MM.1S (cell line): Measurements from ENCODE around the gene SUZ12.
"Not testable (repeated sequence)": the region's sequence is repeated elsewhere in the genome, so short reads cannot be mapped to it uniquely, and the experiment has no call there.

ENCODE experiments used
- DNase-seq: peaks from one replicate; pipeline ENCODE4 v3.0.0-alpha.2; 2015
- H2AFZ ChIP-seq: fragments of 300-600 bp; sonication (generic); 2 replicates; pipeline ENCODE4 v1.6.0; 2016; ENCODE audit warnings: antibody characterized with exemption, low read length
- H3F3A ChIP-seq: fragments of 300-600 bp; sonication (generic); 2 replicates; pipeline ENCODE4 v1.6.1; 2016; ENCODE audit warnings: mild to moderate bottlenecking, antibody characterized with exemption, low read length, moderate library complexity, mixed read lengths; ENCODE audit not compliant: insufficient read depth
- H3K27ac ChIP-seq: fragments of 300-600 bp; sonication (generic); 2 replicates; pipeline ENCODE4 v1.5.1; 2016; ENCODE audit warnings: mild to moderate bottlenecking, low read length
- H3K27me3 ChIP-seq: fragments of 300-600 bp; sonication (generic); replicated peaks from 2 replicates; pipeline ENCODE4 v1.6.0; 2016; ENCODE audit warnings: low read length; ENCODE audit not compliant: insufficient read depth
- H3K36me3 ChIP-seq: fragments of 300-600 bp; sonication (generic); replicated peaks from 2 replicates; pipeline ENCODE4 v1.6.1; 2016; ENCODE audit warnings: mild to moderate bottlenecking, low read length, mixed read lengths; ENCODE audit not compliant: insufficient read depth
- H3K4me1 ChIP-seq: fragments of 300-600 bp; sonication (generic); 2 replicates; pipeline ENCODE4 v1.6.1; 2016; ENCODE audit warnings: low read length, mixed read lengths
- H3K4me2 ChIP-seq: fragments of 300-600 bp; sonication (generic); 2 replicates; pipeline ENCODE4 v1.6.0; 2016; ENCODE audit warnings: low read depth, low read length
- H3K4me3 ChIP-seq: fragments of 300-600 bp; sonication (generic); 2 replicates; pipeline ENCODE4 v1.5.1; 2016; ENCODE audit warnings: low read length, mixed read lengths
- H3K79me2 ChIP-seq: fragments of 300-600 bp; sonication (generic); 2 replicates; pipeline ENCODE4 v1.6.1; 2016; ENCODE audit warnings: mixed run types, low read length, mixed read lengths
- H3K9ac ChIP-seq: fragments of 300-600 bp; sonication (generic); 2 replicates; pipeline ENCODE4 v1.6.1; 2016; ENCODE audit warnings: low read length, mixed read lengths
- H3K9me2 ChIP-seq: fragments of 300-600 bp; sonication (generic); replicated peaks from 2 replicates; pipeline ENCODE4 v1.6.1; 2016; ENCODE audit warnings: mild to moderate bottlenecking, low read length, mixed read lengths; ENCODE audit not compliant: insufficient read depth
- H3K9me3 ChIP-seq: fragments of 300-600 bp; sonication (generic); replicated peaks from 2 replicates; pipeline ENCODE4 v1.6.1; 2016; ENCODE audit warnings: mild to moderate bottlenecking, low read length, mixed read lengths; ENCODE audit not compliant: insufficient read depth
- H4K20me1 ChIP-seq: fragments of 300-600 bp; sonication (generic); 2 replicates; pipeline ENCODE4 v1.6.1; 2016; ENCODE audit warnings: mild to moderate bottlenecking, low read length, moderate library complexity, mixed read lengths; ENCODE audit not compliant: insufficient read depth
- EZH2 ChIP-seq: fragments of 300-600 bp; sonication (generic); optimal IDR thresholded peaks from 2 replicates; pipeline ENCODE3; 2017; ENCODE audit warnings: low read depth, mild to moderate bottlenecking, antibody characterized with exemption, low read length, mixed read lengths
- EZH2phosphoT487 ChIP-seq: fragments of 300-600 bp; sonication (generic); IDR thresholded peaks from 2 replicates; pipeline ENCODE4 v1.6.1; 2018; ENCODE audit warnings: antibody characterized with exemption, low read length
- TF ChIP-seq, protein P1 (sequence below): fragments of 300-600 bp; sonication (generic); IDR thresholded peaks from 2 replicates; pipeline ENCODE4 v1.5.1; 2016; ENCODE audit warnings: antibody characterized with exemption, low read length, mixed read lengths

The SUZ12 gene

DNA sequence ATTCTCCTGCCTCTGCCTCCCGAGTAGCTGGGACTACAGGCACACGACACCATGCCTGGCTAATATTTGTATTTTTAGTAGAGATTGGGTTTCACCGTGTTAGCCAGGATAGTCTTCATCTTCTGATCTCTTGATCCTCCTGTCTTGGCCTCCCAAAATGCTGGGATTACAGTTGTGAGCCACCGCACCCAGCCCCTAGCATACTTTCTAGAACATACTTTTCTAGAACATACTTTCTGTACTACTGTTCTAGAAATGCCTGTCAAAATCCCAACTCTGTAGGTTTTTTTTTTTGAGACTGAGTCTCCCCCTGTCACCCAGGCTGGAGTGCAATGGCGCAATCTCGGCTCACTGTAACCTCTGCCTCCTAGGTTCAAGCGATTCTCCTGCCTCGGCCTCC is 27.3 kb downstream of the SUZ12 start:
- not testable (repeated sequence) for H2AFZ ChIP-seq, DNase-seq, H3K27ac ChIP-seq, H3K27me3 ChIP-seq, H3K4me3 ChIP-seq, H4K20me1 ChIP-seq, H3K9me2 ChIP-seq, H3F3A ChIP-seq, H3K9ac ChIP-seq, H3K36me3 ChIP-seq, H3K9me3 ChIP-seq, H3K4me1 ChIP-seq, H3K4me2 ChIP-seq
- peaks cover 35% of the 10 kb centered on the region for H3K79me2 ChIP-seq

DNA sequence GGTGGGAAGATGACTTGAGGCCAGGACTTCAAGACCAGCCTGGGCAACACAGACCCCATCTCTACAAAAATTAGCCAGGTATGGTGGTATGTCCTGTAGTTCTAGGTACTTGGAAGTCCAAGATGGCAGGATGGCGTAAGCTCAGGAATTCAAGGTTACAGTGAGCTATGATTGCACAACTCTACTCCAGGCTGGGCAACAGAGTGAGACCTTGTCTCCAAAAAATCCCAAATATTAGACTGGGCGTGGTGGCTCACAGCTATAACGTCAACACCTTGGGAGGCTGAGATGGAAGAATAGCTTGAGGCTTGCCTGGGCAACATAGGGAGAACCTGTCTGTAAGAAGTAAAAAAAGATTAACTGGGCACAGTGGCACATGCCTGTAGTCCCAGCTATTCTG is 30.8 kb downstream of the SUZ12 start:
- Histone ChIP-seq H3K4me2 (no peak overlapping the region), H3K27ac (no peak overlapping the region), H3K9ac (no peak overlapping the region), H3K36me3 (no peaks in the 10 kb centered on the region), H3K79me2 (peaks cover 16% of the 10 kb centered on the region), H3F3A (no peaks in the 10 kb centered on the region), H3K27me3 (no peaks in the 10 kb centered on the region), H3K9me2 (no peaks in the 10 kb centered on the region), H3K4me1 (no peaks in the 10 kb centered on the region), H4K20me1 (no peaks in the 10 kb centered on the region), H3K9me3 (no peaks in the 10 kb centered on the region), H2AFZ (no peak overlapping the region), H3K4me3 (no peak overlapping the region)
- no peak for DNase-seq
- TF ChIP-seq, protein P1, sequence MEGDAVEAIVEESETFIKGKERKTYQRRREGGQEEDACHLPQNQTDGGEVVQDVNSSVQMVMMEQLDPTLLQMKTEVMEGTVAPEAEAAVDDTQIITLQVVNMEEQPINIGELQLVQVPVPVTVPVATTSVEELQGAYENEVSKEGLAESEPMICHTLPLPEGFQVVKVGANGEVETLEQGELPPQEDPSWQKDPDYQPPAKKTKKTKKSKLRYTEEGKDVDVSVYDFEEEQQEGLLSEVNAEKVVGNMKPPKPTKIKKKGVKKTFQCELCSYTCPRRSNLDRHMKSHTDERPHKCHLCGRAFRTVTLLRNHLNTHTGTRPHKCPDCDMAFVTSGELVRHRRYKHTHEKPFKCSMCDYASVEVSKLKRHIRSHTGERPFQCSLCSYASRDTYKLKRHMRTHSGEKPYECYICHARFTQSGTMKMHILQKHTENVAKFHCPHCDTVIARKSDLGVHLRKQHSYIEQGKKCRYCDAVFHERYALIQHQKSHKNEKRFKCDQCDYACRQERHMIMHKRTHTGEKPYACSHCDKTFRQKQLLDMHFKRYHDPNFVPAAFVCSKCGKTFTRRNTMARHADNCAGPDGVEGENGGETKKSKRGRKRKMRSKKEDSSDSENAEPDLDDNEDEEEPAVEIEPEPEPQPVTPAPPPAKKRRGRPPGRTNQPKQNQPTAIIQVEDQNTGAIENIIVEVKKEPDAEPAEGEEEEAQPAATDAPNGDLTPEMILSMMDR: no peak
- TF ChIP-seq EZH2phosphoT487 (no peak), EZH2 (no peak)

DNA sequence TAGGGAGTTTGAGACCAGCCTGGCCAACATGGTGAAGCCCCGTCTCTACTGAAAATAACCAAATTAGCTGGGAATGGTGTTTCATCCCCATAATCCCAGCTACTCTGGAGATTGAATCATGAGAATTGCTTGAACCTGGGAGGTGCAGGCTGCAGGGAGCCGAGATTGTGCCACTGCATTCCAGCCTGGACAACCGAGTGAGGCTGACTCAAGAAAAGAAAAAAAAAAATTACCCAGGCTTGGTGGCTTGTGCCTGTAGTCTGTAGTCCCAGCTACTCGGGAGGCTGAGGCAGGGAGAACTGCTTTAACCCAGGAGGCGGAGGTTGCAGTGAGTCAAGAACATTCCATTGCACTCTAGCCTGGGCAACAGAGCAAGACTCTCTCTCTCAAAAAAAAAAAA is 33.6 kb downstream of the SUZ12 start:
- H3K36me3 ChIP-seq: not testable (repeated sequence)

DNA sequence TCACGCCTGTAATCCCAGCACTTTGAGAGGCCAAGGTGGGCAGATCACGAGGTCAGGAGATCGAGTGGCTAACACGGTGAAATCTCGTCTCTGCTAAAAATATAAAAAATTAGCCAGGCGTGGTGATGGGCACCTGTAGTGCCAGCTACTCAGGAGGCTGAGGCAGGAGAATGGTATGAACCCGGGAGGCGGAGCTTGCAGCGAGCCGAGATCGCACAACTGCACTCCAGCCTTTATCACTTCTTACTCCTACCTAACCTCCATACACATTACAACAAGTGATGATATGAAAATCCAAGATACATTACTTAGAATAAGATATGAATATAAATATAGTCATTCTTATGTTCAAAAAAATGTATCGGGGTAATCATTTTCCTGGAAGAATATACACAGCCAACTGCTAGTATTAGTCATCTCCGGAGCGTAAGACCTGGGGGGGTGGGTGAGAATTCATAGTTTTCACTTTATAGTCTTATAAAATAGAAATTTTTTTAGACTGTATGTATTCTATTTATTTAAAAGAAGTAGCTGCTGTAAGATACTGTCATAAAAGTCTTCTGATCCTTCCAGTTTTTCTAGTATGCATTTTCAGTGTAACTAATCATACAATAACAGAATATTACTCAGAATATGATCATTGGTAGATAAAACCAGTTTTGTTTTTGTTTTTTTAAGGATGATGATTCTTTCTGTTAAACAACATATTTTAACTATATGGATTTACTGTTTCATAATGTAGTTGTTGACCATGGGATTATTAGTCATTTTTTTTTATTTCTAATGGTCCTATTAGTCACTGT is 37.7 kb downstream of the SUZ12 start:
- not testable (repeated sequence) for H3K9me3 ChIP-seq, H2AFZ ChIP-seq, H3K27me3 ChIP-seq, H3K9ac ChIP-seq, H3F3A ChIP-seq, H3K4me2 ChIP-seq, H4K20me1 ChIP-seq, H3K36me3 ChIP-seq, H3K9me2 ChIP-seq, H3K4me3 ChIP-seq, H3K4me1 ChIP-seq, H3K79me2 ChIP-seq, DNase-seq, H3K27ac ChIP-seq

More for the DNA sequence above, 33.6 kb downstream of the SUZ12 start:
- H3F3A ChIP-seq, DNase-seq, H3K9me2 ChIP-seq, H3K4me1 ChIP-seq, H3K79me2 ChIP-seq, H2AFZ ChIP-seq, H3K27ac ChIP-seq, H3K27me3 ChIP-seq, H3K4me3 ChIP-seq, H4K20me1 ChIP-seq, H3K4me2 ChIP-seq, H3K9me3 ChIP-seq, H3K9ac ChIP-seq: not testable (repeated sequence)

DNA sequence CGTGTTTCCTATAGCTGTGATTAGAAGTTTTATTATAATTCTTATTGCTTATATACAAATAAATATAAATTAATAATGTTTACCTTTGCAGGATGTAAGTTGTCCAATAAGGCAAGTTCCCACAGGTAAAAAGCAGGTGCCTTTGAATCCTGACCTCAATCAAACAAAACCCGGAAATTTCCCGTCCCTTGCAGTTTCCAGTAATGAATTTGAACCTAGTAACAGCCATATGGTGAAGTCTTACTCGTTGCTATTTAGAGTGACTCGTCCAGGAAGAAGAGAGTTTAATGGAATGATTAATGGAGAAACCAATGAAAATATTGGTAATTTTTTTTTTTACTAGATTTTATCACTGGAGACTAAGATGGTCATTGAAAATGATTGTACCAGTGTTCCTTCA is 38.6 kb downstream of the SUZ12 start:
- H3K9me3 ChIP-seq, H3K4me1 ChIP-seq, H3K27me3 ChIP-seq, H2AFZ ChIP-seq, H3K4me2 ChIP-seq, H3K79me2 ChIP-seq, H3K9me2 ChIP-seq, DNase-seq, H4K20me1 ChIP-seq, H3K36me3 ChIP-seq, H3F3A ChIP-seq, H3K9ac ChIP-seq, H3K27ac ChIP-seq, H3K4me3 ChIP-seq: not testable (repeated sequence)

DNA sequence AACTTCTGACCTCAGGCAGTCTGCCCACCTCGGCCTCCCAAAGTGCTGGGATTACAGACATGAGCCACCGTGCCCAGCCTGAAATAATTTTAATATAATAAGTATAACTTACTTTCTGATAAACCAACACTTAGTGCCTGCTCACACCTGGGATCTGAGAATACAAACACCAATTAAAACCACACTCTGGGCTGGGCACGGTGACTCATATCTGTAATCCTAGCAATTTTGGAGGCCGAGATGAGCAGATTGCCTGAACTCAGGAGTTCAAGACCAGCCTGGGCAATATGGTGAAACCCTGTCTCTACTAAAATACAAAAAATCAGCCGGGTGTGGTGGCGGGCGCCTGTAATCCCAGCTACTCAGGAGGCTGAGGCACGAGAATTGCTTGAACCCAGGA is 55.0 kb downstream of the SUZ12 start:
- not testable (repeated sequence) for H3K27me3 ChIP-seq, H3K4me2 ChIP-seq, H3K4me1 ChIP-seq, H3K4me3 ChIP-seq, H3K79me2 ChIP-seq, H2AFZ ChIP-seq, H3K27ac ChIP-seq, H3K9me3 ChIP-seq, DNase-seq, H3F3A ChIP-seq, H3K9me2 ChIP-seq, H4K20me1 ChIP-seq, H3K9ac ChIP-seq
- peaks cover 28% of the 10 kb centered on the region; the same call in 1 of the 2 replicates for H3K36me3 ChIP-seq
